Vagina (tissue), 2 donors: ENCODE data around the gene AK1. TPM values are rescaled to one million over a fixed set of nuclear protein-coding genes. Genes with fewer than 3 reads are reported as not detected.
A peak's percentile ranks its signal among the peaks of the same experiment; 100 is the strongest.

Experiments used
- DNase-seq, 2 donors: peaks; one replicate each; pipeline ENCODE4 v3.0.0-alpha.2; 2017; ENCODE audit errors: extremely low spot score in 2 of 2
- H3K27ac ChIP-seq: fragments of 200-600 bp; sonication (generic); one replicate; pipeline ENCODE4 v1.5.1; 2019
- H3K27me3 ChIP-seq: fragments of 200-600 bp; sonication (generic); one replicate; pipeline ENCODE4 v1.5.1; 2019
- H3K36me3 ChIP-seq, 2 donors: fragments of 200-600 bp; sonication (generic); one replicate each; pipeline ENCODE4 v1.5.1; 2017 to 2019
- H3K4me1 ChIP-seq: fragments of 200-600 bp; sonication (generic); one replicate; pipeline ENCODE4 v1.5.1; 2019
- H3K4me3 ChIP-seq, 2 donors: fragments of 200-600 bp; sonication (generic); 1 replicate in 1 of 2; 2 replicates in 1 of 2; pipeline ENCODE4 v1.5.1; 2016 to 2019
- H3K9me3 ChIP-seq: fragments of 200-600 bp; sonication (generic); one replicate; pipeline ENCODE4 v1.5.1; 2019
- CTCF ChIP-seq, 3 experiments: fragments of 450-650 bp in 2 of 3; fragments of 200-600 bp in 1 of 3; sonication (generic) in 1 of 3; IDR thresholded peaks; one replicate each; pipeline ENCODE4 v1.5.1; 2017 to 2019; ENCODE audit warnings: antibody characterized with exemption in 3 of 3, mild to moderate bottlenecking in 2 of 3, moderate library complexity in 2 of 3
- POLR2A ChIP-seq, 2 donors: fragments of 450-650 bp; IDR thresholded peaks; one replicate each; pipeline ENCODE4 v1.6.1; 2017; ENCODE audit warnings: antibody characterized with exemption in 2 of 2, mild to moderate bottlenecking in 2 of 2, moderate library complexity in 2 of 2
- POLR2AphosphoS5 ChIP-seq, 2 donors: sonication (generic); formaldehyde crosslinking; IDR thresholded peaks; one replicate each; pipeline ENCODE4 v1.9.0; 2017; ENCODE audit warnings: antibody characterized with exemption in 2 of 2, mild to moderate bottlenecking in 2 of 2, low read depth in 1 of 2; ENCODE audit not compliant: insufficient read depth in 1 of 2
- intact Hi-C: fragments of 100-400 bp; cut with DNase I; formaldehyde crosslinking; loops from one replicate; pipeline ENCODE4 v1.15.1; 2023
- total RNA-seq: library from RNA; depleted of rRNA; stranded (reverse); fragments of >200 nt; gene quantifications from one replicate; pipeline ENCODE4 v1.2.3, GENCODE V29; 2016

The AK1 gene
- total RNA-seq, 1 donor from 2014 or later: 33.4 TPM

GRCh38 chr9:127904561-127905003 is 27.1 kb upstream of the AK1 start:
- Histone ChIP-seq H3K4me1 (peaks cover 67% of the 10 kb centered on the region), H3K27ac (peak overlapping the region; percentile 85), H3K4me3 (peak overlapping the region in 1 of 2 donors; percentile 9), H3K9me3 (no peaks in the 10 kb centered on the region), H3K27me3 (no peaks in the 10 kb centered on the region), H3K36me3 (peaks cover 0 to 5% of the 10 kb centered on the region in 2 donors)
- intact Hi-C loops: no loop called here
- TF ChIP-seq CTCF (IDR thresholded peaks at IDR 0.05) (no peak), POLR2A (IDR thresholded peaks at IDR 0.05) (no peak), POLR2AphosphoS5 (IDR thresholded peaks at IDR 0.05; ENCODE audit: insufficient read depth in 1 of 2, low read depth in 1 of 2) (no peak)
- no peak for DNase-seq

- TF ChIP-seq POLR2AphosphoS5 (IDR thresholded peaks at IDR 0.05; ENCODE audit: insufficient read depth in 1 of 2, low read depth in 1 of 2) (peak; percentile 64 to 66), POLR2A (IDR thresholded peaks at IDR 0.05) (no peak)
- DNase-seq: no peak
- H3K27me3 ChIP-seq: no peaks in the 10 kb centered on the region
- H3K27ac ChIP-seq: peak overlapping the region; percentile 85
- H3K36me3 ChIP-seq: peaks cover 0 to 5% of the 10 kb centered on the region in 2 donors
- no peaks in the 10 kb centered on the region for H3K9me3 ChIP-seq
- H3K4me3 ChIP-seq: no peak overlapping the region
- H3K4me1 ChIP-seq: peaks cover 67% of the 10 kb centered on the region
- intact Hi-C loops: no loop called here
These were observed 26.3 kb upstream of the AK1 start for GRCh38 chr9:127903557-127904475.

GRCh38 chr9:127899128-127899943 is 21.9 kb upstream of the AK1 start, which contains the start of gene ST6GALNAC6:
ST6GALNAC6 (minus strand) TSS chr9:127899603; CDS start chr9:127897981, 1,622 bp downstream.
- intact Hi-C loops: no loop called here
- Histone ChIP-seq H3K27ac (peak within 1 kb of the TSS; percentile 97), H3K36me3 (peaks cover 0 to 19% of the 10 kb centered on the region in 2 donors), H3K4me1 (peaks cover 64% of the 10 kb centered on the region), H3K4me3 (peak within 1 kb of the TSS; percentile 94 to 95), H3K9me3 (no peaks in the 10 kb centered on the region), H3K27me3 (no peaks in the 10 kb centered on the region)
- DNase-seq: no peak
- peak in 1 of 2 donors; percentile 66 for TF ChIP-seq POLR2A (IDR thresholded peaks at IDR 0.05)
- TF ChIP-seq CTCF (IDR thresholded peaks at IDR 0.05): no peak

GRCh38 chr9:127898433-127899127 is 21.1 kb upstream of the AK1 start:
- Histone ChIP-seq H3K4me1 (peaks cover 57% of the 10 kb centered on the region), H3K36me3 (peaks cover 0 to 27% of the 10 kb centered on the region in 2 donors)
- peak in 1 of 2 donors; percentile 75 for TF ChIP-seq POLR2AphosphoS5 (IDR thresholded peaks at IDR 0.05; ENCODE audit: insufficient read depth in 1 of 2, low read depth in 1 of 2)
- no peak for TF ChIP-seq CTCF (IDR thresholded peaks at IDR 0.05)

GRCh38 chr9:127897193-127897692 is 19.8 kb upstream of the AK1 start:
- intact Hi-C loops: no loop called here
- Histone ChIP-seq H3K36me3 (peaks cover 10 to 39% of the 10 kb centered on the region in 2 donors), H3K27ac (peak overlapping the region; percentile 97), H3K4me3 (peak overlapping the region; percentile 94 to 95), H3K27me3 (no peaks in the 10 kb centered on the region), H3K4me1 (peaks cover 49% of the 10 kb centered on the region), H3K9me3 (no peaks in the 10 kb centered on the region)
- DNase-seq: no peak
- no peak for TF ChIP-seq POLR2A (IDR thresholded peaks at IDR 0.05)
- TF ChIP-seq POLR2AphosphoS5 (IDR thresholded peaks at IDR 0.05; ENCODE audit: insufficient read depth in 1 of 2, low read depth in 1 of 2): peak; percentile 31 to 58

More at GRCh38 chr9:127898433-127899127, 21.1 kb upstream of the AK1 start:
- Histone ChIP-seq H3K4me3 (peak overlapping the region; percentile 94 to 95), H3K27me3 (no peaks in the 10 kb centered on the region), H3K9me3 (no peaks in the 10 kb centered on the region), H3K27ac (peak overlapping the region; percentile 97)
- no peak for DNase-seq
- intact Hi-C loops: no loop called here
